Suprapubic skin (tissue), 3 donors: ENCODE measurements around the gene MCC.

Experiments used
- CTCF ChIP-seq, 2 donors: fragments of 200-600 bp in 1 of 2; fragments of 450-650 bp in 1 of 2; sonication (generic) in 1 of 2; IDR thresholded peaks; one replicate each; pipeline ENCODE4 v1.5.1; 2016 to 2019; ENCODE audit warnings: antibody characterized with exemption in 2 of 2, mild to moderate bottlenecking in 1 of 2, moderate library complexity in 1 of 2
- POLR2AphosphoS5 ChIP-seq, 3 donors: sonication (generic); formaldehyde crosslinking; IDR thresholded peaks; one replicate each; pipeline ENCODE4 v1.6.1; 2017; ENCODE audit warnings: antibody characterized with exemption in 3 of 3

- no peak for TF ChIP-seq CTCF (IDR thresholded peaks at IDR 0.05)
- TF ChIP-seq POLR2AphosphoS5 (IDR thresholded peaks at IDR 0.05) = no peak
These were observed 25.2 kb downstream of the MCC start for GRCh38 chr5:113463032-113463431.
